Upper lobe of left lung (tissue), 4 donors: Measurements from ENCODE around the gene LRRC56.

Experiments
- CTCF ChIP-seq, 6 experiments: fragments of 450-650 bp in 4 of 6; fragments of 200-600 bp in 2 of 6; sonication (generic) in 2 of 6; IDR thresholded peaks; one replicate each; pipeline ENCODE4 v1.5.1; 2016 to 2019; ENCODE audit warnings: antibody characterized with exemption in 6 of 6
- EP300 ChIP-seq, 4 donors: sonication (generic); formaldehyde crosslinking; IDR thresholded peaks; one replicate each; pipeline ENCODE4 v1.5.1; 2017; ENCODE audit warnings: antibody characterized with exemption in 4 of 4, control low read depth in 2 of 4
- POLR2A ChIP-seq, 4 donors: fragments of 450-650 bp; IDR thresholded peaks; one replicate each; pipeline ENCODE4 v1.5.1; 2016 to 2017; ENCODE audit warnings: antibody characterized with exemption in 4 of 4, mild to moderate bottlenecking in 2 of 4
- POLR2AphosphoS5 ChIP-seq, 2 donors: sonication (generic); formaldehyde crosslinking; IDR thresholded peaks; one replicate each; pipeline ENCODE4 v1.5.1; 2017; ENCODE audit warnings: antibody characterized with exemption in 2 of 2

GRCh38 chr11:587546-587945 lies 50.2 kb downstream of the LRRC56 start:
- TF ChIP-seq CTCF (IDR thresholded peaks at IDR 0.05) = no peak
- no peak for TF ChIP-seq EP300 (IDR thresholded peaks at IDR 0.05)
- no peak for TF ChIP-seq POLR2A (IDR thresholded peaks at IDR 0.05)
- no peak for TF ChIP-seq POLR2AphosphoS5 (IDR thresholded peaks at IDR 0.05)
